HepG2 (cell line): ENCODE measurements around the gene STX2. TPM values are rescaled to one million over a fixed set of nuclear protein-coding genes. Genes with fewer than 3 reads are reported as not detected.
A peak's percentile ranks its signal among the peaks of the same experiment; 100 is the strongest.

ENCODE experiments used
- BCL6 ChIP-seq: IDR thresholded peaks from 2 replicates; pipeline ENCODE4 v1.6.1; 2016; ENCODE audit warnings: missing genetic modification reagents, missing compliant biosample characterization
- CHD4 ChIP-seq: fragments of 200-600 bp; sonication (generic); IDR thresholded peaks from 2 replicates; pipeline ENCODE4 v1.7.0; 2017; ENCODE audit warnings: mild to moderate bottlenecking, low read length, borderline replicate concordance
- DMAP1 ChIP-seq: IDR thresholded peaks from 2 replicates; pipeline ENCODE4 v1.6.1; 2016
- MAFK ChIP-seq, 2 experiments: IDR thresholded peaks in 1 of 2; conservative IDR thresholded peaks in 1 of 2; 2 replicates each; pipeline ENCODE4 v1.6.1; 2011; ENCODE audit warnings: improper control_type of control experiment in 2 of 2, low read length in 2 of 2
- PHF20 ChIP-seq: sonication (generic); formaldehyde crosslinking; IDR thresholded peaks from 2 replicates; pipeline ENCODE4 v1.5.0; 2020; ENCODE audit warnings: mild to moderate bottlenecking, missing genetic modification reagents
- SMYD3 ChIP-seq: sonication (generic); formaldehyde crosslinking; IDR thresholded peaks from 2 replicates; pipeline ENCODE4 v1.8.1; 2023; ENCODE audit warnings: mild to moderate bottlenecking, missing genetic modification reagents
- TAF1 ChIP-seq: sonication (generic); formaldehyde crosslinking; IDR thresholded peaks from 2 replicates; pipeline ENCODE4 v1.4.0; 2020; ENCODE audit warnings: missing genetic modification reagents
- ZNF264 ChIP-seq: sonication (generic); formaldehyde crosslinking; IDR thresholded peaks from 2 replicates; pipeline ENCODE4 v1.4.0; 2020; ENCODE audit warnings: missing genetic modification reagents
- ZNF343 ChIP-seq: sonication (generic); formaldehyde crosslinking; IDR thresholded peaks from 2 replicates; pipeline ENCODE4 v1.4.0; 2020; ENCODE audit warnings: mild to moderate bottlenecking, missing genetic modification reagents
- ZNF468 ChIP-seq: sonication (generic); formaldehyde crosslinking; IDR thresholded peaks from 2 replicates; pipeline ENCODE4 v1.8.0; 2022; ENCODE audit warnings: mild to moderate bottlenecking, moderate library complexity, missing genetic modification reagents
- ZNF530 ChIP-seq: sonication (generic); formaldehyde crosslinking; IDR thresholded peaks from 2 replicates; pipeline ENCODE4 v1.5.0; 2020; ENCODE audit warnings: low read depth, mild to moderate bottlenecking, missing genetic modification reagents
- polyA plus RNA-seq, 8 experiments: library from polyadenylated mRNA; depleted of rRNA in 3 of 8; stranded (reverse) in 7 of 8; unstranded in 1 of 8; fragments of >200 nt; fragmentation: Illumina TruSeq in 4 of 8; extraction: Trizol in 4 of 8; gene quantifications; 2 replicates each; pipeline versions ENCODE4 v1.2.1 to v1.2.3, GENCODE V29; 2011 to 2016; ENCODE audit warnings: low read depth in 4 of 8, missing spikeins in 1 of 8, mixed read lengths in 1 of 8; ENCODE audit not compliant: insufficient read depth in 1 of 8
- total RNA-seq, 5 experiments: library from RNA; depleted of rRNA; stranded (reverse); fragments of >200 nt; fragmentation: Illumina TruSeq; extraction: Trizol; gene quantifications; 2 replicates each; pipeline ENCODE4 v1.2.3, GENCODE V29; 2016; ENCODE audit warnings: low read depth in 1 of 5
- TF ChIP-seq, protein P1 (sequence below): sonication (generic); formaldehyde crosslinking; IDR thresholded peaks from 2 replicates; pipeline ENCODE4 v1.4.0; 2020; ENCODE audit warnings: mild to moderate bottlenecking, missing genetic modification reagents, borderline replicate concordance
- TF ChIP-seq, protein P2 (sequence below): sonication (generic); formaldehyde crosslinking; IDR thresholded peaks from 2 replicates; pipeline ENCODE4 v1.5.1; 2020; ENCODE audit warnings: mild to moderate bottlenecking, missing genetic modification reagents, moderate library complexity
- TF ChIP-seq, protein P3 (sequence below): sonication (generic); formaldehyde crosslinking; IDR thresholded peaks from 2 replicates; pipeline ENCODE4 v1.5.0; 2020; ENCODE audit warnings: mild to moderate bottlenecking, missing genetic modification reagents, borderline replicate concordance
- TF ChIP-seq, protein P4 (sequence below): sonication (generic); formaldehyde crosslinking; IDR thresholded peaks from 2 replicates; pipeline ENCODE4 v1.4.0; 2020; ENCODE audit warnings: mild to moderate bottlenecking, low read depth, missing genetic modification reagents
- TF ChIP-seq, protein P5 (sequence below): sonication (generic); formaldehyde crosslinking; IDR thresholded peaks from 2 replicates; pipeline ENCODE4 v1.5.0; 2020; ENCODE audit warnings: mild to moderate bottlenecking, missing genetic modification reagents, moderate library complexity

STX2 gene
- total and polyA plus RNA-seq, 2 of the 13 experiments (the other 11 are each of a cell fraction or from before 2014, with no cell fraction given): 13.4 to 25.1 TPM

DNA sequence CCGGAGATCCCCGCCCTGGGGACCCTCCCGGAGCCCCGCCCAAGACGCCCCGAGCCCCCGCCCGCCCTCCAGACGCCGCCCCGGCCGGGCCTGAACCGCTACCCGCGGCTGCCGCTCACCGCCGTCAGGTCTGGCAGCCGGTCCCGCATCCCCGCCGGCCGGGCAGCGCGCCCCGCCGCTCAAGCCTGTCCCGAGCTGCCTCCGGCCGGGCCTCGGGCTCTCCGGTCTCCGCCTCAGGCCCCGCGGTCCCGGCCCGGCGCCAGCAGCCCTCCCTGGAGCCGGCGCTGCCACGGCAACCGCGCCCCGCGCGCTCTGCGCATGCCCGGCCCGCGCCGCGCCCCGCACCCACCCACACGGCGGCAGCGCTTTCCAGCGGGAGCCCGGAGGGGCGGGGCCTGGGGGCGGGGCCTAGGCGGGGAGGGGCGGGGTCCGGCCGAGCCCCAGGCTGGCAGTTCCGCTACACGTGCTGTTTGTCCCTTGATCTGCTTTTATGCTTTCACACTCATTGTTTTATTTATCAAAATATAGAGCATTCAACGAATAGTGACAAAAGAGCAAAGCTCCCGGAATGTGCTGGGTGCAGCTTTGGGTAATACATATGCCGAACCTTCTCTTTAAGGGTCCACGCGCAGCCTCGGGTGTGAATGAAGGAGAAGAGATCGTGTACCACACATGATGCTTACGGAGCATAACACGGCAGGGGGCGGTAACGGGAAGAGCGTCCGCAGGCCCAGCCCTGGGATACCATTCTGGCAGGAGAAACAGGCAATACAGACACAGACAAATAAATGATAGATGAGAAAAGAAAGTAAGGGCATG, at the start of gene STX2 (continued):
- peak; percentile 44; the same call in 1 of the 2 replicates for TF ChIP-seq BCL6 (CRISPR knock-in tag)
- TF ChIP-seq MAFK (conservative IDR thresholded peaks at IDR 0.05 in 1 of 2, IDR thresholded peaks at IDR 0.05 in 1 of 2; ENCODE audit: low read length in 2 of 2): no peak
- 0 out of 2 replicates have a peak, but pooled peaks have one; percentile 28 for TF ChIP-seq ZNF264 (CRISPR knock-in tag)
- TF ChIP-seq ZNF530: no peak
- no peak for TF ChIP-seq TAF1 (CRISPR knock-in tag)
- TF ChIP-seq SMYD3: 0 out of 2 replicates have a peak, but pooled peaks have one; percentile 50
- TF ChIP-seq, protein P1, sequence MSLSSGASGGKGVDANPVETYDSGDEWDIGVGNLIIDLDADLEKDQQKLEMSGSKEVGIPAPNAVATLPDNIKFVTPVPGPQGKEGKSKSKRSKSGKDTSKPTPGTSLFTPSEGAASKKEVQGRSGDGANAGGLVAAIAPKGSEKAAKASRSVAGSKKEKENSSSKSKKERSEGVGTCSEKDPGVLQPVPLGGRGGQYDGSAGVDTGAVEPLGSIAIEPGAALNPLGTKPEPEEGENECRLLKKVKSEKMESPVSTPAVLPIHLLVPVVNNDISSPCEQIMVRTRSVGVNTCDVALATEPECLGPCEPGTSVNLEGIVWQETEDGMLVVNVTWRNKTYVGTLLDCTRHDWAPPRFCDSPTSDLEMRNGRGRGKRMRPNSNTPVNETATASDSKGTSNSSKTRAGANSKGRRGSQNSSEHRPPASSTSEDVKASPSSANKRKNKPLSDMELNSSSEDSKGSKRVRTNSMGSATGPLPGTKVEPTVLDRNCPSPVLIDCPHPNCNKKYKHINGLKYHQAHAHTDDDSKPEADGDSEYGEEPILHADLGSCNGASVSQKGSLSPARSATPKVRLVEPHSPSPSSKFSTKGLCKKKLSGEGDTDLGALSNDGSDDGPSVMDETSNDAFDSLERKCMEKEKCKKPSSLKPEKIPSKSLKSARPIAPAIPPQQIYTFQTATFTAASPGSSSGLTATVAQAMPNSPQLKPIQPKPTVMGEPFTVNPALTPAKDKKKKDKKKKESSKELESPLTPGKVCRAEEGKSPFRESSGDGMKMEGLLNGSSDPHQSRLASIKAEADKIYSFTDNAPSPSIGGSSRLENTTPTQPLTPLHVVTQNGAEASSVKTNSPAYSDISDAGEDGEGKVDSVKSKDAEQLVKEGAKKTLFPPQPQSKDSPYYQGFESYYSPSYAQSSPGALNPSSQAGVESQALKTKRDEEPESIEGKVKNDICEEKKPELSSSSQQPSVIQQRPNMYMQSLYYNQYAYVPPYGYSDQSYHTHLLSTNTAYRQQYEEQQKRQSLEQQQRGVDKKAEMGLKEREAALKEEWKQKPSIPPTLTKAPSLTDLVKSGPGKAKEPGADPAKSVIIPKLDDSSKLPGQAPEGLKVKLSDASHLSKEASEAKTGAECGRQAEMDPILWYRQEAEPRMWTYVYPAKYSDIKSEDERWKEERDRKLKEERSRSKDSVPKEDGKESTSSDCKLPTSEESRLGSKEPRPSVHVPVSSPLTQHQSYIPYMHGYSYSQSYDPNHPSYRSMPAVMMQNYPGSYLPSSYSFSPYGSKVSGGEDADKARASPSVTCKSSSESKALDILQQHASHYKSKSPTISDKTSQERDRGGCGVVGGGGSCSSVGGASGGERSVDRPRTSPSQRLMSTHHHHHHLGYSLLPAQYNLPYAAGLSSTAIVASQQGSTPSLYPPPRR: no peak
- TF ChIP-seq, protein P2, sequence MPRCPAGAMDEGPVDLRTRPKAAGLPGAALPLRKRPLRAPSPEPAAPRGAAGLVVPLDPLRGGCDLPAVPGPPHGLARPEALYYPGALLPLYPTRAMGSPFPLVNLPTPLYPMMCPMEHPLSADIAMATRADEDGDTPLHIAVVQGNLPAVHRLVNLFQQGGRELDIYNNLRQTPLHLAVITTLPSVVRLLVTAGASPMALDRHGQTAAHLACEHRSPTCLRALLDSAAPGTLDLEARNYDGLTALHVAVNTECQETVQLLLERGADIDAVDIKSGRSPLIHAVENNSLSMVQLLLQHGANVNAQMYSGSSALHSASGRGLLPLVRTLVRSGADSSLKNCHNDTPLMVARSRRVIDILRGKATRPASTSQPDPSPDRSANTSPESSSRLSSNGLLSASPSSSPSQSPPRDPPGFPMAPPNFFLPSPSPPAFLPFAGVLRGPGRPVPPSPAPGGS (CRISPR knock-in tag): peak; percentile 76; the same call in 1 of the 2 replicates
- TF ChIP-seq, protein P3, sequence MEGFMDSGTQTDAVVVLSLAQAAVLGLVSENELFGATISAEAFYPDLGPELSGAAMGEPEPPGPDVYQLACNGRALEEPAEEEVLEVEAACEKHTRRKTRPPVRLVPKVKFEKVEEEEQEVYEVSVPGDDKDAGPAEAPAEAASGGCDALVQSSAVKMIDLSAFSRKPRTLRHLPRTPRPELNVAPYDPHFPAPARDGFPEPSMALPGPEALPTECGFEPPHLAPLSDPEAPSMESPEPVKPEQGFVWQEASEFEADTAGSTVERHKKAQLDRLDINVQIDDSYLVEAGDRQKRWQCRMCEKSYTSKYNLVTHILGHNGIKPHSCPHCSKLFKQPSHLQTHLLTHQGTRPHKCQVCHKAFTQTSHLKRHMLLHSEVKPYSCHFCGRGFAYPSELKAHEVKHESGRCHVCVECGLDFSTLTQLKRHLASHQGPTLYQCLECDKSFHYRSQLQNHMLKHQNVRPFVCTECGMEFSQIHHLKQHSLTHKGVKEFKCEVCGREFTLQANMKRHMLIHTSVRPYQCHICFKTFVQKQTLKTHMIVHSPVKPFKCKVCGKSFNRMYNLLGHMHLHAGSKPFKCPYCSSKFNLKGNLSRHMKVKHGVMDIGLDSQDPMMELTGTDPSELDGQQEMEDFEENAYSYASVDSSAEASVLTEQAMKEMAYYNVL: peak; percentile 55; the same call in 1 of the 2 replicates
- no peak for TF ChIP-seq ZNF468 (CRISPR knock-in tag)
- TF ChIP-seq, protein P4, sequence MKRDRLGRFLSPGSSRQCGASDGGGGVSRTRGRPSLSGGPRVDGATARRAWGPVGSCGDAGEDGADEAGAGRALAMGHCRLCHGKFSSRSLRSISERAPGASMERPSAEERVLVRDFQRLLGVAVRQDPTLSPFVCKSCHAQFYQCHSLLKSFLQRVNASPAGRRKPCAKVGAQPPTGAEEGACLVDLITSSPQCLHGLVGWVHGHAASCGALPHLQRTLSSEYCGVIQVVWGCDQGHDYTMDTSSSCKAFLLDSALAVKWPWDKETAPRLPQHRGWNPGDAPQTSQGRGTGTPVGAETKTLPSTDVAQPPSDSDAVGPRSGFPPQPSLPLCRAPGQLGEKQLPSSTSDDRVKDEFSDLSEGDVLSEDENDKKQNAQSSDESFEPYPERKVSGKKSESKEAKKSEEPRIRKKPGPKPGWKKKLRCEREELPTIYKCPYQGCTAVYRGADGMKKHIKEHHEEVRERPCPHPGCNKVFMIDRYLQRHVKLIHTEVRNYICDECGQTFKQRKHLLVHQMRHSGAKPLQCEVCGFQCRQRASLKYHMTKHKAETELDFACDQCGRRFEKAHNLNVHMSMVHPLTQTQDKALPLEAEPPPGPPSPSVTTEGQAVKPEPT (CRISPR knock-in tag): no peak
- 0 out of 2 replicates have a peak, but pooled peaks have one; percentile 10 for TF ChIP-seq PHF20 (CRISPR knock-in tag)
- TF ChIP-seq ZNF343 (CRISPR knock-in tag): peak; percentile 50; the same call in 1 of the 2 replicates
- peak; percentile 50; the same call in 1 of the 2 replicates for TF ChIP-seq CHD4
- TF ChIP-seq, protein P5, sequence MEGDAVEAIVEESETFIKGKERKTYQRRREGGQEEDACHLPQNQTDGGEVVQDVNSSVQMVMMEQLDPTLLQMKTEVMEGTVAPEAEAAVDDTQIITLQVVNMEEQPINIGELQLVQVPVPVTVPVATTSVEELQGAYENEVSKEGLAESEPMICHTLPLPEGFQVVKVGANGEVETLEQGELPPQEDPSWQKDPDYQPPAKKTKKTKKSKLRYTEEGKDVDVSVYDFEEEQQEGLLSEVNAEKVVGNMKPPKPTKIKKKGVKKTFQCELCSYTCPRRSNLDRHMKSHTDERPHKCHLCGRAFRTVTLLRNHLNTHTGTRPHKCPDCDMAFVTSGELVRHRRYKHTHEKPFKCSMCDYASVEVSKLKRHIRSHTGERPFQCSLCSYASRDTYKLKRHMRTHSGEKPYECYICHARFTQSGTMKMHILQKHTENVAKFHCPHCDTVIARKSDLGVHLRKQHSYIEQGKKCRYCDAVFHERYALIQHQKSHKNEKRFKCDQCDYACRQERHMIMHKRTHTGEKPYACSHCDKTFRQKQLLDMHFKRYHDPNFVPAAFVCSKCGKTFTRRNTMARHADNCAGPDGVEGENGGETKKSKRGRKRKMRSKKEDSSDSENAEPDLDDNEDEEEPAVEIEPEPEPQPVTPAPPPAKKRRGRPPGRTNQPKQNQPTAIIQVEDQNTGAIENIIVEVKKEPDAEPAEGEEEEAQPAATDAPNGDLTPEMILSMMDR (CRISPR knock-in tag): peak; percentile 81
- peak; percentile 65; the same call in 1 of the 2 replicates for TF ChIP-seq DMAP1
